Measurements from ENCODE around the gene CSF2. TPM values are rescaled to one million over a fixed set of nuclear protein-coding genes. Genes with fewer than 3 reads are reported as not detected.

The CSF2 gene
- total RNA-seq, 1 donor from 2014 or later: 7.1 TPM

DNA sequence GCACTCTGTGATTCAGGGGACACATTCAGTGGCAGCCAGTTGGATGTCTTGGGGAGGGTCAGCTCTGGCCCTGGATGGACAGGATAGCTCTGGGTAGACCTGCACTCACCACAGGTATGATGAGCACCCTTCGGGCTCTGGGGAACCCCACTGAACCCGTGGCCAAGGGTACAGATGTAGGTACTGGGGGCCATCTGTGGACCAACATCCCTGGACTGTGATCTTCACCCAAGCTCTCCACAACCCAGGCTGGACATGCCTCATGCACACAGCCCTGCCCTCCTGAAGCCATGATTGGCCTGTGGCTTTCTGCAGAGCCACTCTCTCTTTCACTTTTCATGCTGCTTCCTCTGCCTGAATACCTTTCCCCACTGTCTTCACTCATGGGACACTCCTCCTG lies 46.6 kb upstream of the CSF2 start:
- ATAC-seq: peak; percentile 7
- no peaks in the 10 kb centered on the region for H3K36me3 ChIP-seq
- intact Hi-C loops (cut with DNase I): no loop called here

DNA sequence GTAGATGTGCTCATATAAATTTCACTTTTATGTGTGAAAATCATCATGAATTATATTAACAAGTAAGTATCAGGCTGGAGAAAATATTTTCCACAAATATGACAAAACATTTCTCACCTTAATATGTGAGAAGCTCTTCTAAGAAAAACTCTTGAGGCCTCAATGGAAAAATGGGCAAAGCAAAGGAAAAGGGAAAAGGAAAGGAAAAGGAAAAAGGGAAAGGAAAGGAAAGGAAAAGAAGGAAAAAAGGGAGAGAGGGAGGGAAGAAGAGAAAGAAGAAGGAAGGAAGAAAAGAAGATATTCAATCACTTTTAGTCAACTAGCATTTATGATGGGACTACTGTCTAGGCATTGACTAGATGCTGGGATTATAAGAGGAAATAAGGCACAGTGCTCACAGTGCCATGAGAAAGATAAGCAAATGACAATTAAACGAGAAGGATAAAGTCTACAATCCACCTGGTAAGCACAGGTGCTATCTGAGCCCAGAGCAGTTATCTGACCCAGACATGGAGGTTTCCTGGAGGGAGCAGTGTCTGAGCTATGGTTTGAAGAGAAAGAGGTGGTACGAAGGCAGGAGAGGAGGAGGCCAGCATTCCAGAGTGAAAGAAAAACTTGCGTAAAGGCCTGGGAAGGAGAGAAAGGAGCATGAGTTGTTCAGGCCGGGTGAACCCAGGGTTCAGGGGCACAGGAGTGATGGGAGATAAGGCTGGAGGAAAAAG lies 43.8 kb upstream of the CSF2 start:
- no peaks in the 10 kb centered on the region for H3K9me3 ChIP-seq
- no peak for TF ChIP-seq CTCF (IDR thresholded peaks at IDR 0.05)
- no peaks in the 10 kb centered on the region for H3K4me1 ChIP-seq
- no peaks in the 10 kb centered on the region for H3K27me3 ChIP-seq
- H3K4me3 ChIP-seq: no peak overlapping the region
- intact Hi-C loops (cut with DNase I): no loop called here
- no peaks in the 10 kb centered on the region for H3K36me3 ChIP-seq
- ATAC-seq (no peak), DNase-seq (no peak)
- H3K27ac ChIP-seq: no peak overlapping the region

More for the DNA sequence above, 46.6 kb upstream of the CSF2 start:
- no peak for DNase-seq
- H3K27ac ChIP-seq: no peak overlapping the region
- H3K9me3 ChIP-seq: no peaks in the 10 kb centered on the region
- H3K4me3 ChIP-seq: no peak overlapping the region
- no peak for TF ChIP-seq CTCF (IDR thresholded peaks at IDR 0.05)
- no peaks in the 10 kb centered on the region for H3K4me1 ChIP-seq
- no peaks in the 10 kb centered on the region for H3K27me3 ChIP-seq

GRCh38 chr5:132030610-132031009 lies 43.0 kb upstream of the CSF2 start:
- DNase-seq: no peak
- intact Hi-C loops (cut with DNase I): no loop called here
- Histone ChIP-seq H3K27me3 (no peaks in the 10 kb centered on the region), H3K27ac (no peak overlapping the region), H3K36me3 (no peaks in the 10 kb centered on the region), H3K4me1 (no peaks in the 10 kb centered on the region), H3K9me3 (no peaks in the 10 kb centered on the region), H3K4me3 (no peak overlapping the region)
- no peak for TF ChIP-seq CTCF (IDR thresholded peaks at IDR 0.05)
- ATAC-seq: no peak

GRCh38 chr5:132032196-132032595 lies 41.4 kb upstream of the CSF2 start:
- intact Hi-C loops (cut with DNase I): no loop called here
- no peak for TF ChIP-seq CTCF (IDR thresholded peaks at IDR 0.05)
- no peaks in the 10 kb centered on the region for H3K4me1 ChIP-seq
- DNase-seq (no peak), ATAC-seq (no peak)
- H3K27ac ChIP-seq: no peak overlapping the region
- no peaks in the 10 kb centered on the region for H3K36me3 ChIP-seq
- H3K4me3 ChIP-seq: no peak overlapping the region
- H3K9me3 ChIP-seq: no peaks in the 10 kb centered on the region
- H3K27me3 ChIP-seq: no peaks in the 10 kb centered on the region

GRCh38 chr5:132033122-132033521 lies 40.5 kb upstream of the CSF2 start:
- Histone ChIP-seq H3K4me1 (no peaks in the 10 kb centered on the region), H3K27me3 (no peaks in the 10 kb centered on the region), H3K4me3 (no peak overlapping the region), H3K27ac (no peak overlapping the region), H3K36me3 (no peaks in the 10 kb centered on the region), H3K9me3 (no peaks in the 10 kb centered on the region)
- DNase-seq (no peak), ATAC-seq (no peak)
- TF ChIP-seq CTCF (IDR thresholded peaks at IDR 0.05): no peak
- intact Hi-C loops (cut with DNase I): no loop called here

DNA sequence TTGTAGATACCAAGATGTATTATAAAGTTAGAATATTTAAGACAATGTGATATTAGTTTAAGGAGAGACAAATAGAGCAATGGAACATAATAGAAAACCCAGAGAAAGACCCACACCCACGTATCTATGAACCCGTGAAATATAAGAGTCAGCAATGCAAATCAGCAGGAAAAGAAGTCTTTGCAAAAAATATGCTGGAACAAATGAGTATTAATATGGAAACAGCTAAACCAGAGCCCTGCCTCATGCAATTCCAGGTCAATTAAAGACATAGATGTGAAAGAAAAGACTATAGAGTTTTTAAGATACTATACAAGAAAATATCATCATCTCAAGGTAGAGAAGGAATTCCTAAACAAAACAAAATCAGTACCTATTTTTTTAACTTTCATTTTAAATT lies 36.2 kb upstream of the CSF2 start:
- Histone ChIP-seq H3K4me3 (no peak overlapping the region), H3K36me3 (no peaks in the 10 kb centered on the region), H3K4me1 (no peaks in the 10 kb centered on the region), H3K27me3 (no peaks in the 10 kb centered on the region), H3K27ac (no peak overlapping the region), H3K9me3 (no peaks in the 10 kb centered on the region)
- DNase-seq (no peak), ATAC-seq (no peak)
- TF ChIP-seq CTCF (IDR thresholded peaks at IDR 0.05): no peak
- intact Hi-C loops (cut with DNase I): no loop called here
